CD4-positive, alpha-beta T cell treated with Interleukin-2 at 100 ng/mL for 4 hours (primary cell): ENCODE data around the gene GRM4.

Source experiments
- DNase-seq: peaks from one replicate; pipeline ENCODE4 v3.0.0-alpha.2; 2020; ENCODE audit warnings: low spot score

Gene GRM4

DNA sequence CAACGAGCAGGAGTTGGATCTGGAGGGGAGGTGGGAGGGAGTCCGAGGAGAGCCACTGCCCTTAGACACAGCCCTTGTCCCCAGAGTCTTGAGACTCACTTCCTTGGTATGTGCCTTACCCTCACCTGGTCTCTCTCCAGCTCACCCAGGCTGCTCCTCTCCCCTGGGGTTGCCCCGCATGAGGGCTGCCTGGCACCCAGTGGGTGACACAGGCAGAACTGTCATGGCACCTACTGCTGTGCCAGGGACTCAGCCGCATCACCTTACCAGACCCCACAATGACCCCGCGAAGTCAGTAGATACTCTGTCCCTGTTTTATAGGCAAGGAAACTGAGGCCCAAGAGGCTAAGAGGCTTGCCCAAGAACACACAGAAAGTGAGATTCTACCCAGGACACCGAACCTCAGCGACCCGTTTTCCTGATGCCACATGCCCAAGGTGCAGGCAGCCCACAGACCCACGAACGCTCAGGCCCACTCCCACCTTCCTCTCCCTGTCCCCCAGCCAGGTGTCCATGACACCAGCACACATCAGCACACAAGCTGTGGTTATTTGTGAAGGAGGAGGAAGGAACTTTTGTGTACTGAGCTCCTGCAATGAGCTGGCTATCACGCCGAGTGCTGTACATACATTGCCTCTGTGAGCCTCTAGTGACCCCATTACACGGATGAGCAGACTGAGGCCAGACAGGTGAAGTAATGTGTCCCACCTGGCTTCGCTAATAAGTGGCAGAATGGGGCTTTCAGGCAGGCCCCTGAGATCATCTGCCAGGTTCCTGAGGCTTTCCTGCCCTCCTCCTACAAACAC is 168.1 kb downstream of the GRM4 start:
- no peak for DNase-seq

DNA sequence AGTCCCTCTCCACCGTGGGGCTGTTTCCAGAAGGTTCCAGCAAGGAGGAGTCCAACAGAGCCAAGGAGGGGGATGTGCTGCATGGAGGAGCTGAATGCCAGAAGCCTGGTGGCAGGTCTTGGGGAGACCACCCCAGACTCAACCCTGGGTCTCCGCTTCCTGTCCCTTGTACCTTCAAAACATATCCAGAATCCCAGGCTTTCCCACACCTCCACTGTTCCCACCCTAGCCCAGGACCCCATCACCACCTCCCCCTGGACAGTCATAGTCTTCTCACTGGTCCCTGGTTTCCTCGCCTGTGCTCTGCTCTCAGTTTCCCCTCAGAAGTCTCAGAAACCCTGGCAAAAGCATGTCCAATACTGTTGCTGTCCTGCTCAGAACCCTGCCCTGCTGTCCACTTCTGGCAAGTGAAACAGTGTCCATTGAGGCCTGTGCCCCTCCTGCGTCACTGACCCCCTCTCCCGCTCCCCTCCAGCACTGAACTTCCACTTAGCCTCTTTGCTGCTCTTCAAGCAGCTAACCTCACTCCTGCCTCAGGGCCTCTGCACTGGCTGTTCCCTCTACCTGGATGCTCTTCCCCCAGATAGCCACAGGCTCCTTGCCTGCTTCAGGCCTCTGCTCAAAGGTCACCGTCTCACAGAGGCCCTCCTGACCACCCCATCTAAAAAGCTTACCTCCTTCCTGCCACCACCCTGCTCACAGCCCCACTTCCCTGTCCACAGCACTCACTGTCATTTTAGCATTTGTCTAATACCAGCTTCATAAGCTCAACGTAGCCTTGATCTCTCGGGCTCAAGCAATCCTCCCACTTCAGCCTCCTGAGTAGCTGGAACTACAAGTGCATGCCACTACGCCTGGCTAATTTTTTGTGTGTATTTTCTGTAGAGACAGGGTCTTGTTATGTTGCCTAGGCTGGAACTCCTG is 169.2 kb downstream of the GRM4 start:
- DNase-seq = no peak

DNA sequence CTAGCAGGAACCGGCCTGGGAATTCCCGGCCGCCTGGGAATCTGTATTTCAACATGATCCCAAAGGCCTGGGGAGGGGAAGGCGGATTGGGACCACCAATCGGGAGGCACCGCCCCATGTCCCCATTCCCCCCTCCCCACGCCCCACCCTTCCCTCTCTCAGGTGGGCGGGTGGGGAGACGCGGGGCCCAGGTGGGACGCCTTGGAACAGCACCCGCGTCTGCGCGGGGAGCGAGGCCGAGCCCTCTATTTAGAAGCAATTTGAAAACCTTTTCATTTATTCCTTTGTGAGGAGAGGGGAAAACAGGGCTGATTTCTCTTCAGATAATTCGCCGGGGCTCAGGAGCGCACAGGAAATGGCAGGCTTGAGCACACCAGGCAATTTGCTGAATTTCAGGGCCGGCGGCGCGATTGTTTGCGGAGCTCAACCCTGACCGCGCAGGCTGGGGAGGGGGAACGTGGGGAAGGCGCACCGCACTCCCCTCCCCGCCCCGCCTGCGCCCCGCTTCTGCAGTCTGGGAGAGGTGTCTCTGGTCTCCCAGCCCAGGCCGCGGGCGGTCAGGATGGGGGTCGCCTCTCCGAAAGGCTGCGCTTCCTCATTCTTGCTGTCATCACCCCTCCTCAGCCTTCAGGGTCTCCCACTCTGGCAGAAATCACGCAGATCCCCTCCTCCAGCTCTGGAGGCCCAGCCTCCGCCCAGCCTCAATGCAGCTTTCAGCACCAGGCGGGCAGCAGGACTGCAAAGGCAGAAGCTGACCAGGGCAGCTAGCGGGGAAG is 170.0 kb downstream of the GRM4 start:
- no peak for DNase-seq

DNA sequence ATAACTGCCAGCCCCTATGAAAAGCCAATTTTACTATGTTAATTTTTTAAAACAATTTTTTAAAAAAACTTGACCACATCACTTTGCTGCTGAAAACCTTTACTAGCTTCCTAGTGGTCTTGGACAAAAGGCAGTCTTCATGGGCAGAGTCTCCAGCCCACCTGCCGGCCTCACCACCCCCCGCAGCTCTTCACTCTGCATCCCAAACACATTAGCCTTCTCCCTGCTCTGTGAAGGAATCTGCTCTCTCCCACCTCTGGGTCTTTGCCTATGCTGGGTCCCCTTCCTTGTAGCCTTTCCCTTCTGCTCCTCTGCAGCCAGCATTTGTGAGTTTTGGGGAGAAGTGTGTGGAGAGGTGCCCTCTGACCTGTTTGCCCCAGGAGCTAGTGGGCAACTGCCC is 171.4 kb downstream of the GRM4 start:
- no peak for DNase-seq

DNA sequence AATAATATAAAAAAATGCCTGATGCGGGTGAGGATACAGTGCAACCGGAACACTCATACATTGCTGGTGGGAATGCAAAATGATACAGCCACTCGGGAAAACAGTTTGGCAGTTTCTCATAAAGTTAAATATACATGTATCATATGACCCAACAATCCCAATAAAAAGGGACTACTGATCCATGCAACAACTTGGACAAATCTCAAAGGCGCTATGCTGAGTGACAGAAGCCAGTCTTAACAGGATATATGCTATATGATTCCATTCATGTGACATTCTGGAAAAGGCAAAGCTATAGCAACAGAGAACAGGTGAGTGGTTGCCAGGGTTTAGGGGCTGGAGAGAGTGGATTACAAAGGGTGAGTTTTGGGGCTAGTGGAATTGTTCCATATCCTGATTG is 171.9 kb downstream of the GRM4 start:
- no peak for DNase-seq

DNA sequence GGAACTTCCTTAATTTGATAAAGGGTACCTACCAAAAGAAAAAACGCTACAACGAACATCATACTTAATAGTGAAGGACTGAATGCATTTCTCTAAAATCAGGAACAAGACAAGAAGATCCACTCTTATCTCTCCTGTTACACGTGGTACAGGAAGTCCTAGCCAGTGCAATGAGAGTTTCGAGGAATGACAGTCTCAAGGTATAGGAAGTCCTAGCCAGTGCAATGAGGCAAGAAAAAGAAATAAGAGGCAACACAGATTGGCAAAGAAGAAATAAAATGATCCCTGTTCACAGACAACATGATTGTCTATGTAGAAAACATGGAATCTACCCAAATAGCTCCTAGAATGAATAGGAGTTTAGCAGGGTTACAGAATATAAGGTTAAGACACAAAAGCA is 174.3 kb downstream of the GRM4 start:
- no peak for DNase-seq
